Transverse colon (tissue), 4 donors: Measurements from ENCODE around the gene CUL7. TPM values are rescaled to one million over a fixed set of nuclear protein-coding genes. Genes with fewer than 3 reads are reported as not detected.

ENCODE experiments used
- DNase-seq: peaks from one replicate; pipeline ENCODE4 v3.0.0-alpha.2; 2019
- H3K27ac ChIP-seq, 4 donors: fragments of 200-600 bp; sonication (generic); 2 replicates each; pipeline ENCODE4 v1.5.1; 2016 to 2018; ENCODE audit warnings: inconsistent platforms in 4 of 4
- H3K27me3 ChIP-seq: fragments of 200-600 bp; sonication (generic); 2 replicates; pipeline ENCODE4 v1.5.1; 2017; ENCODE audit warnings: inconsistent platforms
- H3K36me3 ChIP-seq, 4 donors: fragments of 200-600 bp; sonication (generic); 2 replicates each; pipeline ENCODE4 v1.5.1; 2017 to 2019; ENCODE audit warnings: inconsistent platforms in 4 of 4
- H3K4me1 ChIP-seq, 4 donors: fragments of 200-600 bp; sonication (generic); 2 replicates each; pipeline ENCODE4 v1.5.1; 2017 to 2020; ENCODE audit warnings: inconsistent platforms in 4 of 4
- H3K4me3 ChIP-seq, 4 donors: fragments of 200-600 bp; sonication (generic); 1 replicate in 1 of 4; 2 replicates in 3 of 4; pipeline versions ENCODE4 v1.5.1 to v1.6.1; 2017 to 2019; ENCODE audit warnings: inconsistent platforms in 4 of 4
- H3K9me3 ChIP-seq, 2 donors: fragments of 200-600 bp; sonication (generic); 2 replicates each; pipeline ENCODE4 v1.5.1; 2017 to 2019; ENCODE audit warnings: inconsistent platforms in 2 of 2
- CTCF ChIP-seq, 5 experiments: fragments of 200-600 bp in 3 of 5; fragments of 450-650 bp in 2 of 5; sonication (generic) in 3 of 5; IDR thresholded peaks; 1 replicate in 2 of 5; 2 replicates in 3 of 5; pipeline ENCODE4 v1.5.1; 2016 to 2017; ENCODE audit warnings: antibody characterized with exemption in 5 of 5, inconsistent platforms in 3 of 5, mild to moderate bottlenecking in 2 of 5, moderate library complexity in 1 of 5
- EP300 ChIP-seq: sonication (generic); formaldehyde crosslinking; IDR thresholded peaks from one replicate; pipeline ENCODE4 v1.6.1; 2017; ENCODE audit warnings: antibody characterized with exemption, low read depth
- POLR2A ChIP-seq: fragments of 450-650 bp; IDR thresholded peaks from one replicate; pipeline ENCODE4 v1.6.1; 2016; ENCODE audit warnings: antibody characterized with exemption, mild to moderate bottlenecking, moderate library complexity
- POLR2AphosphoS5 ChIP-seq, 3 donors: sonication (generic); formaldehyde crosslinking; IDR thresholded peaks; one replicate each; pipeline ENCODE4 v1.6.1; 2016; ENCODE audit warnings: antibody characterized with exemption in 3 of 3
- WGBS, 2 donors: methylation state at CpG; one replicate each; pipeline ENCODE4 v1.1.5; 2018; ENCODE audit warnings: low coverage in 1 of 2; 5-methylcytosine and 5-hydroxymethylcytosine counted together
- in situ Hi-C, 4 donors: fragments of 200-750 bp; cut with MboI; loops; one replicate each; pipeline versions ENCODE4 v1.15.0 to v1.15.1; 2017; ENCODE audit warnings: low sequenced_read_pairs in 3 of 4, low pct_ligation_motif_present in 1 of 4, low pct_unique_long_range_greater_than_20kb in 1 of 4
- intact Hi-C: fragments of 100-400 bp; cut with DNase I; formaldehyde crosslinking; loops from one replicate; pipeline ENCODE4 v1.15.1; 2023; ENCODE audit warnings: low total_unique reads
- total RNA-seq, 4 donors: library from RNA; depleted of rRNA; stranded (reverse); fragments of >200 nt; gene quantifications; one replicate each; pipeline ENCODE4 v1.1.0, GENCODE V29; 2016

The CUL7 gene
- total RNA-seq, 4 donors from 2014 or later: 13.0 to 29.3 (median 15.7) TPM

GRCh38 chr6:42989923-42990322, 63.7 kb downstream of the CUL7 start:
- peaks cover 0 to 3% (median 0%) of the 10 kb centered on the region in 4 donors for H3K36me3 ChIP-seq
- peaks cover 14 to 43% (median 38%) of the 10 kb centered on the region in 4 donors for H3K4me1 ChIP-seq
- WGBS, 2 donors: 0 to 61% methylated on average over 1 to 5 of the region's 5 CpGs
- TF ChIP-seq POLR2A: no peak
- TF ChIP-seq POLR2AphosphoS5 (IDR thresholded peaks at IDR 0.05): peak in 1 of 3 donors; percentile 22
- TF ChIP-seq CTCF (IDR thresholded peaks at IDR 0.05): no peak
- no peak for TF ChIP-seq EP300
- intact Hi-C loops: no loop called here
- peak; percentile 74 for DNase-seq
- H3K4me3 ChIP-seq: no peak overlapping the region
- no peaks in the 10 kb centered on the region for H3K27me3 ChIP-seq
- in situ Hi-C loops: no loop called here
- H3K27ac ChIP-seq: peak overlapping the region; percentile 41 to 59 (median 52)
- H3K9me3 ChIP-seq: no peaks in the 10 kb centered on the region

- TF ChIP-seq POLR2A (no peak), POLR2AphosphoS5 (IDR thresholded peaks at IDR 0.05) (no peak), EP300 (no peak), CTCF (IDR thresholded peaks at IDR 0.05) (no peak)
- Histone ChIP-seq H3K27ac (no peak overlapping the region), H3K4me1 (peaks cover 17 to 48% (median 40%) of the 10 kb centered on the region in 4 donors), H3K4me3 (no peak overlapping the region), H3K27me3 (no peaks in the 10 kb centered on the region), H3K9me3 (no peaks in the 10 kb centered on the region), H3K36me3 (peaks cover 0 to 3% (median 0%) of the 10 kb centered on the region in 4 donors)
- 76% methylated on average over 1 of the region's 1 CpG; no CpG with 5 or more reads in 1 of the 2 donors for WGBS, 2 donors
- intact Hi-C loops (no loop called here), in situ Hi-C loops (no loop called here)
- no peak for DNase-seq
Observed at GRCh38 chr6:42988486-42989020, 65.1 kb downstream of the CUL7 start.

Other genes with a start within 250 kb of the CUL7 start
- 10 to 100 TPM; 27.3 to 57.1 (median 43.4) TPM for gene RPL7L1, start 174.2 kb downstream of the CUL7 start, total RNA-seq
- gene PTCRA, start 137.8 kb downstream of the CUL7 start, total RNA-seq: not detected
- 10 to 100 TPM; 10.3 to 24.4 (median 21.0) TPM for gene CNPY3, start 124.4 kb downstream of the CUL7 start, total RNA-seq
- gene GNMT, start 93.1 kb downstream of the CUL7 start, total RNA-seq: under 1 TPM in 1 of 4 donors, not detected in 3; 0.68 TPM
- gene PEX6, start 74.7 kb downstream of the CUL7 start, total RNA-seq: 10 to 100 TPM; 17.2 to 50.0 (median 33.2) TPM
- gene PPP2R5D, start 69.3 kb downstream of the CUL7 start, total RNA-seq: 10 to 100 TPM; 38.0 to 87.5 (median 52.9) TPM
- 10 to 100 TPM; 21.7 to 54.2 (median 37.3) TPM for gene MEA1, start 39.9 kb downstream of the CUL7 start, total RNA-seq
- 10 to 100 TPM; 54.6 to 67.3 (median 63.2) TPM for gene KLHDC3, start 39.6 kb downstream of the CUL7 start, total RNA-seq
- 100 to 1,000 TPM in 1 of 4 donors, 10 to 100 TPM in 3; 32.2 to 200 (median 40.5) TPM for gene RRP36, start 32.2 kb downstream of the CUL7 start, total RNA-seq
- gene MRPL2, start 5.6 kb upstream of the CUL7 start, total RNA-seq: 10 to 100 TPM in 3 of 4 donors, 1 to 10 TPM in 1; 5.8 to 54.2 (median 34.3) TPM
- gene KLC4, start 5.8 kb upstream of the CUL7 start, total RNA-seq: 100 to 1,000 TPM in 3 of 4 donors, 10 to 100 TPM in 1; 91.9 to 296 (median 159) TPM
- 10 to 100 TPM in 1 of 4 donors, 1 to 10 TPM in 3; 2.2 to 34.6 (median 6.0) TPM for gene PTK7, start 22.5 kb upstream of the CUL7 start, total RNA-seq
- 10 to 100 TPM; 26.7 to 32.6 (median 29.6) TPM for gene SRF, start 117.4 kb upstream of the CUL7 start, total RNA-seq
- gene CUL9, start 128.3 kb upstream of the CUL7 start, total RNA-seq: 10 to 100 TPM; 41.1 to 69.9 (median 50.3) TPM
- 100 to 1,000 TPM in 3 of 4 donors, 10 to 100 TPM in 1; 16.1 to 367 (median 128) TPM for gene DNPH1, start 175.6 kb upstream of the CUL7 start, total RNA-seq
- gene TTBK1, start 189.6 kb upstream of the CUL7 start, total RNA-seq: 1 to 10 TPM in 1 of 4 donors, under 1 TPM in 3; 0.20 to 1.1 (median 0.36) TPM
- not detected for gene SLC22A7, start 244.4 kb upstream of the CUL7 start, total RNA-seq